Stimulated activated CD4-positive, alpha-beta T cell treated with anti-CD3 and anti-CD28 coated beads, TNF-alpha, amount 100 ng/mL, for 1 hour (primary cell): Measurements from ENCODE around the gene CCL18.
A peak's percentile ranks its signal among the peaks of the same experiment; 100 is the strongest.
"Not testable (repeated sequence)": the region's sequence is repeated elsewhere in the genome, so short reads cannot be mapped to it uniquely, and the experiment has no call there.

ENCODE experiments used
- DNase-seq, 3 donors: peaks; one replicate each; pipeline ENCODE4 v3.0.0-alpha.2; 2020; ENCODE audit warnings: low read depth in 3 of 3, low spot score in 1 of 3

The CCL18 gene

DNA sequence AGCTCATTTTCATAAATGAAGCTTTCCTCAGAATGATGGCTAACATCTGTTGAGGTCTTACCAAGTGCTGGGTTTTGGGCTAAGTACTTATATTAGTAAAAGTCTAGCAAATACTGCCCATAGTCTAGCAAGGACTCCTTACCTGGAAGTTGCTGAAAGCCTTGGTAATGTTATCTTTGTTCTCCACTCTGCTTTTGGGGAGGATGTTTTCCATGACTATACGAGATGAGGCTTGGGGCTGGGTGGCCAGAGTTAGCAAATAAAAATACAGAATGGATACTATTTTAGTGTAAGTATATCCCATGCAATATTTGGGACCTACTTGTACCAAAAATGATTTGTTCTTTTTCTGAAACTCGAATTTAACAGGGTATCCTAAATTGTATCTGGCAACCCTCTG lies 7.7 kb downstream of the CCL18 start:
- DNase-seq: no peak

DNA sequence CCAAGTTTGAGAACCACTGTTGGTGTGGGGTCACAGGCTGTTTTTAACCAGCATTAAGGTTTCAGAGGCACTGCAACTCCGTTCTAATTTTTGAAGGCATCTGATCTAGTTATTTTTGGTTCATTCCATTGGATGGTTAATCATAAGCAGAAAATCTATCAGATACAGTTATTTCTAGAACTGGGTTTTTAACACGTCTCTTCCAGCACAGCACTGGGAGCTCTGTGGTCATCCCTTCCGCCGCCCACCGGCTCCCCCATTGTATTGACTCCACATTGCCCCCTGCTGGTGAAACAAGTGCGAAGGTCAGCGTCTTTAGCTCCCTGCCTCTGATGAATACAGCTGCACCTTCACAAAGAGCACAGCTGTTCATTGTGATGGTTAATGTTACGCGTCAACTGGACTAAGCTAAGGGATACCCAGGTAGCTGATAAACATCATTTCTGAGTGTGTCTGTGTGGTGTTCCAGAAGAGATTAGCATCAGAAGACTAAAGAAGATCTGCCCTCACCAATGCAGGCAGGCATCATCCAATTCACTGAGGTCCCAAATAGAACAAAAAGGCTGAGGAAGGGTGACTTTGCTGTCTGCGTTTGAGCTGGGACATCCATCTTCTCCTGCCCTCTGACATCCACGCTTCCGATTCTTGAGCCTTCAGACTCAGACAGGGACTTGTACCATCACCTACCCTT lies 8.5 kb downstream of the CCL18 start:
- peak in 1 of 3 donors; percentile 15 for DNase-seq

DNA sequence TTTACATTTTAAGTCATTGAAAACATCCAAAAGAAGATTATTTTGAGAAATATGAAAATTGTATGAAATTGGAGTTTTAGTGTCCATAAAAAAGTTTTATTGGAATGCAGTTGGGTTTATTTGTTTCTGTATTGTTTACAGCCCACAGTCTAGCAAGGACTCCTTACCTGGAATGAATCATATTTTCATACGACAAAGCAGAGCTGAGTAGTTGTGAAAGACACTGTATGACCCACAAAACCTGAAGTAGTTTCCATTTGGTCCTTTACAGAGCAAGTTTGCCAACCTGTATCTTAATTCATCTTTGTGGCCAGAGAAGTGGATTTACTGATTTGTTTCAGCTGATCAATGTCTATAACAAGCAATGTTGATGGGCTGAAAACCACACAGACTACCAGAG lies 10.3 kb downstream of the CCL18 start:
- no peak for DNase-seq

DNA sequence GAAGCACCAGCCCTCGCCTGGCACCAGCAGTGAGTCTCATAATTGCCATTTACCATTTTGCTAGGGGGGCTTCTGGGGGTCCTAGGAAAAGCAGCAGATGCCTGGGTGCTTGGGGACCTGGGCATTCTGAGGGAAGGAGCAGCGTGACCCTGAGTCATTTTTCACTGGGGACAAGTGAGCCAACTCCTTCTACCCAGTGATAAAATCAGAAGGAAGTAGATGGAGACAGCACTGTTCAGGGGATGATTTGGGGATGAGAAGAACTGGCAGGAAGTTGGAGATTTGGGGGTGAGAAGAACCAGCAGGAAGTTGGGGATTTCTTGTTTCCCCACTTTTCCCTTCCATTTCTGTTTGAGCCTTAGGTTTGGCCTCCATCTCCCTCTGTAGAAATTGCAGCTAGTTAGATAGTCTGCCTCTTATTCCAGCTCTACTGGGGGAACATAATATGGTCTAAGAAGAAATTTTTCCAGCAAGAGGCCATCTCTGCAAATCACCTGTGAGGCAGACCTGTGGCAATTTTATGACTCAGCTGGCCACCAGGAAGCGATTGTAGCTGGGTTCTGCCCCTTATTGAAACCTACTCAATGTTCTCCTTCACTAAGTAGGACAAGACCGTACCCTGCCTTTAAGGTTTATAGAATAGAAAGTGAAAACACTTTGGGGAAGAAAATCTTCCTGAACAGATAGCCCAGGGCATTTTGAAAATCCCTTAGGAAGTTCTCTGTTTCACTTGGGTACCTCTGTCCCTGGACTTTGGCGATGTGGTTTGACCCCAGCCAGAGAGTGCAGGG lies 17.8 kb downstream of the CCL18 start:
- not testable (repeated sequence) for DNase-seq

DNA sequence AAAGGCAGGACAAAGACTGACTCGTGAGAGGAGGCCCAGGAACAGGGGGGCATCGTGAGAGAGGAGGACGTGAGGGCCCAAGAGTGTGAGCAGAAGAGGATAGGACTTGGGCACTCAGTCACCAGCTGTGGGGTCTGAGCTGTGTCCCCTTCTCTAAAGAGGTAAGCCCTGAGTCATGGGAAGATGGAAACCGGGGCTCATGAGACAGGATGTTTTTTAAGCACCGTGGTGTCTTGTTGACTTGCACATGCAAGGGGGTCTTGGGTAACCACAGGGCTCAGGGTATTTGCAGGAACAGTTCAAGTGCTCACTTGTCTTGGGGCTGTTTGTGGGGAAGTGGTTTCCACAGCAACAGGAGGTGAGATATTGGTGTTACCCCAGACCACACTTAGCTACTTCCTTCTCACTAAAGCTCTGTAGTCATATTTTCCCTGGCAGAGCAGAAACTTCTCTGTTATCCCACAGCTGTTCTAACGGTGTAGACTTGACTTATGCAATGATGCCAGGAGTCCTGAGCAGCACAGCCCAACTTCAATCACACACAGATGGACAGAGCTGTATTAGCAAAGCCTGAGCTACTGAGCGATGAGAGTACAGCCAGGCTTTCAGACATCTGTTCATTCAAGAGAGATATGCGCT lies 18.5 kb downstream of the CCL18 start:
- DNase-seq: not testable (repeated sequence)

DNA sequence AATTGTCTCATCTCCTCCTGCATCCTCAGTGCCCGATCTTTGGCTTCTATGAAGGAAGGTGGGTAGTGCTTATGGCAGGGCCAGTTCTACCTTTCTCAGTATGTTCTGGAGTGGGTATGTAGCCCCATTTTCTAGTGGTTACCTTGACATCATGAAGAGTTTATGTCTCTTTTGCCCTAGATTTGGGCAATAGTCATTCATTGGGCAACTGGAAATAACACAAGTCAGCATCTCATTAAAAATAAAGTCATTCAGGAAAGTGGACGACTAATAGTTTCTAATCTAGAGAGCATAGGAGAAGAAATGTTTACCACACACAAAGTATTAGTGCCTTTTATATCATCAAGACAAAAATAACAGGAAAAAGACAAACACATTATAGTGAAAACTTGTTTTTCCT lies 19.6 kb downstream of the CCL18 start:
- DNase-seq: not testable (repeated sequence)

DNA sequence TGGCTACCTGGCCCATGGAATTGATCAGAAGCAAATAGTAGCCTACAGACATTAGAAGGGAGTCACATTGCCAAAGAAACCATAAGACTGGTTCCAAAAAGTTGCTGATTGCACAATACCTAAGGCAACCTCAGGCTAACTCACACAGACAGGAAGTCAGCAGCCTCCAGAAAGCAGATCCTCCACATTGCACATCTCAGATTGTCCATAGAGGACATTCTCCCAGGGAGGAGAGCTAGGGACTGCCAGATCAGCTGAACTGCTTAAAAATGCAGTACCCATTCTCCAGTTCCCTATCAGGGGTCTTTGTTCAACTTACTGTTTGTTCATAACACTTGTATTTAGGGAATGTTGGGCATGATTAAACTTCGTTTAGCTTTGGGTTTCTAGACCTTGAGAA lies 21.7 kb downstream of the CCL18 start:
- DNase-seq: no peak

DNA sequence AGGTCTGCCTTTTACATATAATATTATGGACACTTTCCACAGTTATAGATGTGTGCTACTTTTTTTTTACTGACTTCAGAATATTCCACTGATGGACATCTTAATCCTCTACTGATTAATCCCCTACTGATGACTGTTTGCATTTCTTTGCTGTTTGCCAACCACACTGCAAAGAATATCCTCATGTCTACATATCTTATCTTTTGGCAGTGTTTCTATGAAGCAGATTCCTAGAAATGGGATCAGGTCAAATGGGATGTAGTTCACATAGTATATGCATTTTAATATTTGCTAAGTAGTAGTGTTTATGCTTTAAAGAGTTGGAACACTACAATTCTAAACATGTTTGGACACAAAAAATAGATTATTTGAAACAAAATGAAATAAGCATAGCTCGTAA lies 22.7 kb downstream of the CCL18 start:
- DNase-seq: no peak

DNA sequence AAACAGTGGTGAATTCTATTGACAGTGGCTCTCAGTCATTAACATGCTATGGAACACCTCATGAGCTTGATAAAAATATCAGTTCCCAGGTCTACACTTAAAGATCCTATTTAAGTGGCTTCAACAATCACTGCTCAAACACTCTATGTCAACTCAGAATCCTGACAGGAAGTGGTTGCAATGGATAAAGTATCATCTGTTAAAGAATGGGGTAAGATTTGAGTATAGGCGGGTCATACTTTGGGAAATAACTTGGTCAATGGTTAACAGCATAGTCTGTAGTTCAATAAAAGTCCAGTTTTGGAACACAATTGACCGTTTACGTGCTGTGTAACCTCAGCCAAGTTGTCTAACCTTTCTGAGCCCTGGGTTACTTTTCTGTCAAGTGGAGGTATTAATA lies 23.4 kb downstream of the CCL18 start:
- DNase-seq: not testable (repeated sequence)

DNA sequence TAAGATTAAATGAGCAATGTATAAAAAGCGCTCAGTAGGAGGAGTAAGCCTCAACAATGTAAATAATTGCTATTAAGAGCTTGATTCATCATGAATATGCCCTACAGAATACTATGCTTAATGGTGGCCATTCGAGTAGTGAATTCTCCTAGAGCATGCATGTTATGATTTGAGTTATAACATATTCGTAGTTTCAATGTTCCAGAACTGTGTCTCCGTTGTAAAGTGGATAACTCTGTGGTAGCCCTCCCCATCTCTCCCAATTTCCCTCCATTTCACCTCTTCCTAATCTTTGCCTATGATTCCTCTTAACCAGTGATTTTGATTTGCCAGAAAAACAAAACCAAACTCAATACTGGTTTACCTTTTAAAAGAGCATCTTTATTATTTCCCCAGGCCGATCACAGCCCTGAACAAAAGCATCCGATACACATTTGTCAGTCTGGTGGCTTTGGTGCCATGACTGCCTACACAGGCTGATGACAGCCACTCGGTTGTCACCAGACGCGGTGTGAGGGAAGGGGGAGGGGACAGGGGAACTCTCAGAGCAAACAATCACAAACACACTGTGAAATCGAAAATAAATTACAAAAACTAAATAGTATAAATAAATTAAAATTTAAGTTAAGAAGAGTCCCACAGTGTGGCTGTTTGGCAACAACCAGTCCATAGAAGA lies 24.0 kb downstream of the CCL18 start:
- DNase-seq: not testable (repeated sequence)

DNA sequence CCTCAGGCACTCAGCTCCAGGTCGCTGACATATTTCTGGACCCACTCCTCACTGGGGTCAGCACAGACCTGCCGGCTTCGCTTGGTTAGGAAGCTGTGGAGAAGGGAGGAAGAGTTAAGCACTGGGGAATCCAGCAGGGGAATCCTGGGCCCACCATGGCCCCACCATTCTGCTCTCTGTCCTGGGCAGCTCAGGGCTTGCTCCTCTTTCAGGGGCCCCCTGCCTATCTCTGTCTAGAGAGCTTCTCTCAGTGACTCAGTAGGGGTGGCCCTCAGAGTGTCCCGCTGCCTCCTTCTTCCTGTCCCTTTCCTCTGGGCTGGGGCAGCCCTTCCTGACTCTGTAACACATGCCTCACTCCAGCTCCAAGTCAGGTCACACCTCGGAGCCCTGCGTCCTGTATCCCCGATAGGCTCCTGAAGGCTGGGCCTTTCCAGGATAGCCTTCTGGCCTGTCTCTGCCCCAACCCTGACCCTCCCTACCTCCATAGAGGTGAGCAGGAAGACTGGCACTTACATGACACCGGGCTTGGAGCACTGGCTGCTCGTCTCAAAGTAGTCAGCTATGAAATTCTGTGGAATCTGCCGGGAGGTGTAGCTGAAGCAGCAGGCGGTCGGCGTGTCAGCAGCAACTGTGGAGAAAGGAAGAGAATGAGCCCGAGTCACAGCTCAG lies 24.7 kb downstream of the CCL18 start:
- no peak for DNase-seq

DNA sequence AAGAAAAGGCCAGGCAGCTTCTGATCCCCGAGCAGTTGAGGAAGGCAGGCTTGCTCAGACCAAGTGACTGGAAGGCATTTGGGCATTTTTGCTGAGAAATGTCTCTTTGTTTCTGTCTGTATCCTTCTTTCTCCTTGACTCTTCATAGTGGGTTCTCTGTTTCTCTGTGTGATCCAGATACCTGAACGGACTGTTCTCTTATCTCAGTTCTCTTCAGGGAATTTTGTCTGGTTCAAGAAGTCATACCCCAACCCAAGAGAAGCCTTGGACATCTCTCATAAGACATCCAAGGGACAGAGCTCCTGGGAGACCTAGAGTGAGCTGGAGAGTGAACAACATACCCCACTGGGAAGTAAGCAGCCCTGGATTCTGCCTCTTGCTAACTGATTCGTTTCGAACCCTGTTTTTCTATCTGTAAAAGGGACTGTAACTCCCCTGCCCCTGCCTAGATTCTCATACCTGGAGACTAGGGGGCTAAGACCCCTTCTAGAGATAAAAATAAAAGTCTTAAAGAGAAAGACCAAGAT lies 25.3 kb downstream of the CCL18 start:
- no peak for DNase-seq

DNA sequence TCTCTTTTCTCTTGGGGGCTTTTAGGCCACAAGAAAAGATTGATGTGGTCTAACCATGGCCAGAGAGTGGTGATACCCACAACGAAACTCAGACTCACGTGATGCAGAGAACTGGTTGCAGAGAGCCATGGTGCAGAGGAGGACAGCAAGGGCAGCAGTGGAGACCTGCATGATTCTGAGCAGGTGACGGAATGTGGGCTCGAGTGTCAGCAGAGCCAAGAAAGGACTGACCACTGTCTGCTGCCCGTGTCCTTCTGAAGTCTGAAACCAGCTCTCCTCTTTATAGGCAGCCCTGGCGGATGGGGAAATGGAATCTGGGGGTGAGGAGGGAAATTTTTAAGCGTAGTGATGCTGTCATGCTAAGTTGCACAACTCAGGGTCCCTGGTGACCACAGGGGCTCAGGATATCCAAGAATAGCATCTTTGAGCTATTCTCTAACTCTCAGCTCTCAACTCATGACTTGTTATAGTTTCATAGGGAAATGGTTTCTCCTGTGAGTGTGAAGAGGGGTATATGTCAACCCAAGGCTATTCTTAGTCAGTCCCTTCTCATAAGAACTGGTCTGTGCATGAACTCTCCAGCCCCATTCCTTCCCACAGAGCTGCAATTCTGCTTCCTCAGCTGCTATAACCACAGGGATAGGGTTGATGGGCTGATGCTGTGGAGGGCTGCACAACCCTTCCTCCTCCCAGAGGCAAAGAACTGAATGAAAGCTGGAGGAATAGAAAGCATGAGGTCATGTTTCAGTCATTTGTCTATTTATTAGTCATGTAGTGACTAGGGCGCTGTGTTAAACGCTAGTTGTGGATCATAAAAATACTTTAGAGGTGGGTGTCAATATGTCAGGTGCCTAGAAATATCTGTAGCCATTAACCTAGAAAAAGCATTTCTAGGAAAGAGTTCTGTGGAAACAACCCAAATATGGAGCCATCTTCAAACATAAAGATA lies 26.1 kb downstream of the CCL18 start, which contains the start of gene CCL3:
Gene CCL3 (minus strand): TSS at position 256 of the 949 bp plus-strand sequence. CDS start 85 bp downstream, at position 171.
- no peak for DNase-seq

DNA sequence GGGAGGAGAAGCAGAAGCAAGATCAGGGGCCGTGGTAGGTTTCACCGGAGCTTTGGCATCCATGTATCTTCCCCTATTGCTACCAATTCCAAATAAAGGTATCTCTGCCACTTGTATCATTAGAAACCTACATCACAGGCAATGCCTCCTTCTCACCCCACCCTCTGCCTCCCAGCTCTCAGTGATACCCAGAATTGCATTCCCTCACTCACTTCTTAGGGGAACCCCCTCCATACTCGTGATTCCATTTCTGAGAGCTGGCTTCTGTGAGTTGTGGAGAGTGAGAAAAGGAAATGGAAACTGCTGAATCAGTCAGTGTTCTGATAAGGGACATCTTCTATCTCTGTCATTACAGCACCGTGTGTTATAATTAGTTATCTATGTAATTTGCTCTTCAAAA lies 28.2 kb downstream of the CCL18 start:
- DNase-seq: no peak

DNA sequence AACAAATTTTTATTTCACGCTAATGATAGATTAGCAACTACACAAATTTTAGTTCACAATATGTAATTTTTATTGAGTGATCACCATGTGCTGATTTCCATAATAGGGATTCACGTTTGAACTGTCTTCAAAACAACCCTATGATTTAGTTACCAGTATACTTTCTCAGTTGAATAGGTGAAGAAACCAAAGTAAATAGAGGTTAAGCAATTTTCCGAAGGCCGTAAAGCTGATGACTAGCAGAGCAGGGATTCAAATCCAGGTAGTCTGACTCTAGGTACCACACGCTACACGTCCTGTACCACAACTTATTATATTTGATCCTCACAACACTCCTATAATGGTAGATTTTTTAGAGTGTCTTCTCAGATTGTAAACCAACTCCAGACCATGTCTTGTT lies 28.6 kb downstream of the CCL18 start:
- not testable (repeated sequence) for DNase-seq

DNA sequence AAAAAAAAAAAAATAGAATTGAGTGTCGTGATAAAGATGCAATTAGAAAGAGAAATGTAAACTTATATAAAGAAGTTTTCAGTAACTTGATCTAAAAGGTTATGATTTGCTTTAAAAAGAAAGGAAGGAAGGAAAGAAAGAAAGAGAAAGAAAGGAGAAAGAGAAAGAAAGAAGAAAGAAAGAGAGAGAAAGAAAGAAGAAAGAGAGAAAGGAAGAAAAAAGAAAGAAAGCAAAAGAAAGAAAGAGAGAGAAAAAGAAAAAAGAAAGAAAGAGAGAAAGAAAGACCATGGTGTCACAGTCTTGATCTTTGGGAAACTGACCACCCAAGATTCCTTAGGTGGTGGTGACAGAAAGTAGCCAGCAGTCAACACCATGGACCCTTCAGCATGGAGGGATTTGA lies 30.2 kb downstream of the CCL18 start:
- no peak for DNase-seq

DNA sequence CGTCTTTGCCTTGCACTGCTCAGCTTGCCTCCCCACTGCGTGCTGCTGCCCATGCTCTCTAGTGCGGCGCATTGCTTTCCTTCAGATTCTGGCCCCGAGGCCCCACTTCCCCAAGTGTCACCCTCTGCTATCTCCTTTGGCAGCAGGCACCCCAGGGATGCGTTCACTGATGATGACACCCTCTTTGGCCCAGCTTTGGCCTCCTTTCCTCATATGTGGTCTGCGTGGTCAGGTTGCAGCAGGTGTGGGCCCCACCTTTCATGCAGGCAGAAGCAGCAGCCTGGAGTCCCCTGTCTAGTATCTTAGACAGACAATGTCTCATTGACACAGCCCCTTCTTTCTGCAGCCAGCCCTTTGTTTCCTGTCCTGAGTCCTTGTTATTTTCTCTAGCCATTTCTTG lies 30.7 kb downstream of the CCL18 start:
- DNase-seq: no peak

DNA sequence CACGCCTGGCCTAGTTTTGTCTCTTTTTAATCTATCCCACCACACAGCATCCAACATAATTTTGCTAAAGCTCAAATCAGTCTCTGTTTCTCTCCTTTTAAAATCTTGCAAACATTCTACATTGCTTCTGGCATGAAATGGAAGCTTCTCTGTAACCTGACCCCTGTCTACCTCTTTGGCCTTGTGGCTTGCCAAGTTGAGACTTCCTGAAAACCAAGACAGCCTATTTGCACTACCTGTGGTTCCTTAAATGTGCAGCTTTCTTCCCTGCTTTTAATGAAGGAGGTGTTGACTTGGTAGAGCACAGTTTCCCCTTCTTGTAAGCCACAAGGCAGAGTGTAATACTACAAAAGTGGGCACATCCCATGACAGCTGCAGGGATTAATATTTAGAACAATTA lies 31.9 kb downstream of the CCL18 start:
- no peak for DNase-seq

DNA sequence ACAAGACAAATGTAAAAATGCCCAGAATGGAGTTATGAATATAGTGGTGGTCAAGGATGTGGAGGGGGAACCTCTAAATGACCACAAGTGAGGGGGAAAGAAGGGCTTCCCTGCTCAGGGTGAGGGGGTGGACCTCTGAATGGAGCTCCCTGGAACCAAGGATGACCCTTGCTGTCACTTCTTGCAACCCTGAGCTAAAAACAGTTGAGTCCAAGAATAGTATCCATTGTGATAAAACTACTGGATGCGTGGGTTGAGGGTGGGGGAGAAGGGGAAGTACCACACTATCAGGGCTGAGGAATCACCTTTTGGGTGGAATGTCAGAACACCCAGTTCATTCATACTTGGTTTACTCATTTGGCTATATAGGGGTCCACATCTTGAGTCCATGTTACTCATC lies 34.9 kb downstream of the CCL18 start:
- not testable (repeated sequence) for DNase-seq
